Left cardiac atrium (tissue), 4 donors: ENCODE data around the gene BMF. TPM values are rescaled to one million over a fixed set of nuclear protein-coding genes. Genes with fewer than 3 reads are reported as not detected.

Experiments used
- ATAC-seq, 2 donors: fragments of 200-7000 bp; cut with Tn5 transposase; one replicate each; pipeline ENCODE4 v1.9.1; 2020; ENCODE audit warnings: mild to moderate bottlenecking in 2 of 2, moderate library complexity in 2 of 2
- DNase-seq: peaks from one replicate; pipeline ENCODE4 v3.0.0-alpha.2; 2020
- intact Hi-C, 2 donors: fragments of 100-400 bp; cut with DNase I; formaldehyde crosslinking; loops; one replicate each; pipeline versions ENCODE4 v1.14.1 to v1.15.1; 2022 to 2023
- total RNA-seq, 2 donors: library from RNA; stranded (reverse); fragmentation: NEBNext Ultra II Directional; extraction: Animal tissue kit (Norgen Biotek cat#: 25700); gene quantifications; one replicate each; pipeline ENCODE4 v1.2.1, GENCODE V29; 2021
- donor health status: DM: no; HTN: yes; CAD: no.
- donor health status: DM: no; HTN: yes; CAD: no; lungs with severe emphysema.
- donor health status: DM: yes; HTN: yes; CAD: no.
- donor health status: Dilated cardiomyopathy.

The BMF gene
- total RNA-seq, 2 donors from 2014 or later = 1.9 to 5.0 TPM

GRCh38 chr15:40046721-40047414 is 61.8 kb downstream of the BMF start:
- intact Hi-C loops = loop anchor here (5.0 kb wide), 2 partner anchors 60 to 225 kb away; partner anchors contain the start of gene BMF (in 2 of the 2)
- ATAC-seq (peak in 1 of 2 donors; percentile 6), DNase-seq (no peak)

- no peak for ATAC-seq
- no peak for DNase-seq
These were observed 63.0 kb downstream of the BMF start for GRCh38 chr15:40045572-40046217.

GRCh38 chr15:40044717-40045571 is 63.7 kb downstream of the BMF start:
- DNase-seq (peak; percentile 90), ATAC-seq (peak; percentile 92 to 97)
- intact Hi-C loops = loop anchor here (1.0 to 5.0 kb wide), 4 partner anchors 62 to 229 kb away; partner anchors contain the start of gene BMF (in 2 of the 2)

More at GRCh38 chr15:40045572-40046217, 63.0 kb downstream of the BMF start:
- intact Hi-C loops = loop anchor here (1.0 to 5.0 kb wide), 4 partner anchors 62 to 229 kb away; partner anchors contain the start of gene BMF (in 2 of the 2)

- intact Hi-C loops = loop anchor here in 1 of 2 donors (2.0 kb wide), 1 partner anchor 173 kb away; no protein-coding TSS in a partner anchor
- ATAC-seq (no peak), DNase-seq (no peak)
These were observed 64.6 kb downstream of the BMF start for GRCh38 chr15:40043927-40044716.

GRCh38 chr15:40042791-40043320 is 65.8 kb downstream of the BMF start:
- DNase-seq (no peak), ATAC-seq (no peak)
- intact Hi-C loops = no loop called here

- intact Hi-C loops = no loop called here
- DNase-seq (no peak), ATAC-seq (no peak)
These were observed 67.9 kb downstream of the BMF start for GRCh38 chr15:40040770-40041169.

GRCh38 chr15:40040293-40040635 is 68.4 kb downstream of the BMF start:
- DNase-seq (no peak), ATAC-seq (no peak)
- intact Hi-C loops = no loop called here

- ATAC-seq (peak; percentile 98), DNase-seq (peak; percentile 96)
- intact Hi-C loops = no loop called here
These were observed 69.8 kb downstream of the BMF start, which contains the start of gene SRP14 for GRCh38 chr15:40038638-40039543. SRP14 (minus strand) TSS chr15:40039181; CDS start chr15:40039116, 65 bp downstream.

GRCh38 chr15:40038275-40038637 is 70.4 kb downstream of the BMF start:
- DNase-seq (no peak), ATAC-seq (peak; percentile 4 to 5)
- intact Hi-C loops = no loop called here

Other genes starting within 250 kb of the BMF start
- 1 to 10 TPM; 2.9 to 4.8 TPM for gene GPR176, start 188.6 kb downstream of the BMF start, total RNA-seq
- 10 to 100 TPM; 23.4 to 25.1 TPM for gene EIF2AK4, start 174.8 kb downstream of the BMF start, total RNA-seq
- 100 to 1,000 TPM; 174 to 197 TPM for gene SRP14, start 69.7 kb downstream of the BMF start, total RNA-seq
- gene BUB1B, start 52.2 kb upstream of the BMF start, total RNA-seq = 1 to 10 TPM in 1 of 2 donors, under 1 TPM in 1; 0.71 to 1.3 TPM
- 10 to 100 TPM in 1 of 2 donors, 1 to 10 TPM in 1; 6.8 to 10.1 TPM for gene PAK6, start 130.2 kb upstream of the BMF start, total RNA-seq
- gene ANKRD63, start 174.2 kb upstream of the BMF start, total RNA-seq = under 1 TPM in 1 of 2 donors, not detected in 1; 0.65 TPM
- 10 to 100 TPM in 1 of 2 donors, 1 to 10 TPM in 1; 8.4 to 13.5 TPM for gene PLCB2, start 199.1 kb upstream of the BMF start, total RNA-seq
- 10 to 100 TPM; 53.4 to 76.6 TPM for gene INAFM2, start 214.8 kb upstream of the BMF start, total RNA-seq
- 10 to 100 TPM; 72.1 to 83.8 TPM for gene CCDC9B, start 232.1 kb upstream of the BMF start, total RNA-seq
- not detected for gene PHGR1, start 242.2 kb upstream of the BMF start, total RNA-seq
- 1 to 10 TPM in 1 of 2 donors, under 1 TPM in 1; 0.31 to 6.5 TPM for gene DISP2, start 249.3 kb upstream of the BMF start, total RNA-seq